Cardiac fibroblast (primary cell): Measurements from ENCODE around the gene VAV2.
A peak's percentile ranks its signal among the peaks of the same experiment; 100 is the strongest.

Experiments used
- DNase-seq, 2 donors: peaks; one replicate each; pipeline versions ENCODE4 v3.0.0 to v3.0.0-alpha.2; 2010; ENCODE audit warnings: low read depth in 2 of 2
- H3K4me3 ChIP-seq, 2 donors: replicated peaks in 1 of 2; 1 replicate in 1 of 2; 2 replicates in 1 of 2; pipeline ENCODE4 v1.5.1; 2011; ENCODE audit warnings: low read depth in 2 of 2, low read length in 2 of 2, mild to moderate bottlenecking in 2 of 2, moderate library complexity in 1 of 2
- CTCF ChIP-seq: IDR thresholded peaks from one replicate; pipeline ENCODE4 v1.5.1; 2011; ENCODE audit warnings: low read depth, mild to moderate bottlenecking, low read length, inconsistent platforms

Gene VAV2

GRCh38 chr9:133841167-133841812 is 150.8 kb downstream of the VAV2 start:
- DNase-seq = no peak
- TF ChIP-seq CTCF = no peak
- H3K4me3 ChIP-seq = no peak overlapping the region

- H3K4me3 ChIP-seq = no peak overlapping the region
- TF ChIP-seq CTCF = no peak
- peak; percentile 36 to 55 for DNase-seq
Observed at GRCh38 chr9:133839822-133840329, 152.2 kb downstream of the VAV2 start.

GRCh38 chr9:133838859-133839507 is 153.1 kb downstream of the VAV2 start:
- TF ChIP-seq CTCF = no peak
- no peak for DNase-seq
- no peak overlapping the region for H3K4me3 ChIP-seq

- TF ChIP-seq CTCF = no peak
- no peak overlapping the region for H3K4me3 ChIP-seq
- DNase-seq = no peak
Observed at GRCh38 chr9:133837627-133838597, 154.2 kb downstream of the VAV2 start.

GRCh38 chr9:133836818-133837217 is 155.3 kb downstream of the VAV2 start:
- DNase-seq = no peak
- no peak for TF ChIP-seq CTCF

GRCh38 chr9:133836001-133836758 is 155.9 kb downstream of the VAV2 start:
- no peak overlapping the region for H3K4me3 ChIP-seq
- no peak for DNase-seq
- no peak for TF ChIP-seq CTCF

More at GRCh38 chr9:133836818-133837217, 155.3 kb downstream of the VAV2 start:
- H3K4me3 ChIP-seq = no peak overlapping the region
